Activated T-cell treated with anti-CD3 and anti-CD28 coated beads, Interleukin-2, amount 50 U/mL, for 48 hours (primary cell): ENCODE data around the gene SPATA20.
A peak's percentile ranks its signal among the peaks of the same experiment; 100 is the strongest.

Source experiments
- DNase-seq, 2 experiments: peaks; one replicate each; pipeline ENCODE4 v3.0.0-alpha.2; 2020

The SPATA20 gene

DNA sequence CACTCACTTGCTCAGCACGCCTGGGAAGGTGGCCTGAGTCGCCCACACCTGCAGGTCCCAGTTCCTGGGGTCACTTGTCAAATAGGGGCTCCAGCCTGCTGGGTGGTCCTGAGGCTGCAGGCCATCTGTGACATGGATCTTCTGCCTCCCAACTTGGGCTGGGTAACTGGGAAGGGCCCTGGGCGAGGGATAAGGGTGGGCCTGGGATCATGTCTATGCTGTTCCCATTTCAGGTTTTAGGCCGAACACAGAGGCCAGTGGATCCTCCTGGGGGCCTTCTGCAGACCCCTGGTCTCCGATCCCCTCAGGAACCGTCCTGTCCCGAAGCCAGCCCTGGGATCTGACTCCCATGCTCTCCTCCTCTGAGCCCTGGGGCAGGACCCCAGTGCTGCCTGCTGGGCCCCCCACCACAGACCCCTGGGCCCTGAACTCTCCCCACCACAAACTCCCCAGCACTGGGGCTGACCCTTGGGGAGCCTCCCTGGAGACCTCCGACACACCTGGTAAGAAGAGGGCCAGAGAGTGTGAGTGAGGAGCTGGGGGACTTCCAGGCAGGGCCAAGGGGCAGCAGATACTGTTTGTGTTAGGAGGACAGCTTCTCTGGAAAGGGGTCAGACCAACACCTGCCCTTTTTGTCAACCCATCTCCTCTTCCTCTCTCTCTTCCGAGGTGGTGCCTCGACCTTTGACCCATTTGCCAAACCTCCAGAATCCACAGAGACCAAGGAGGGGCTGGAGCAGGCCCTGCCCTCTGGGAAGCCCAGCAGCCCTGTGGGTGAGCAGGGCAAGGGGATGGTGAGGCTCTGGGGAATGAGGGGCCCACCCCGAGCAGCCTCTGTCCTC, 6.2 kb upstream of the SPATA20 start:
- no peak for DNase-seq

DNA sequence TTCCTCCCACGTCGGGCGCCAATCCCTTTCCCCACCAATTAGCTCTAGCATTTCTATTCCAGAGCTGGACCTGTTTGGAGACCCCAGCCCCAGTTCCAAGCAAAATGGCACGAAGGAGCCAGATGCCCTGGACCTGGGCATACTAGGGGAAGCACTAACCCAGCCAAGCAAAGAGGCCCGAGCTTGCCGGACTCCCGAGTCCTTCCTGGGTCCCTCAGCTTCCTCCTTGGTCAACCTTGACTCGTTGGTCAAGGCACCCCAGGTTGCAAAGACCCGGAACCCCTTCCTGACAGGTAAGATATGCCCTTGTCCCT, 5.6 kb upstream of the SPATA20 start:
- no peak for DNase-seq

DNA sequence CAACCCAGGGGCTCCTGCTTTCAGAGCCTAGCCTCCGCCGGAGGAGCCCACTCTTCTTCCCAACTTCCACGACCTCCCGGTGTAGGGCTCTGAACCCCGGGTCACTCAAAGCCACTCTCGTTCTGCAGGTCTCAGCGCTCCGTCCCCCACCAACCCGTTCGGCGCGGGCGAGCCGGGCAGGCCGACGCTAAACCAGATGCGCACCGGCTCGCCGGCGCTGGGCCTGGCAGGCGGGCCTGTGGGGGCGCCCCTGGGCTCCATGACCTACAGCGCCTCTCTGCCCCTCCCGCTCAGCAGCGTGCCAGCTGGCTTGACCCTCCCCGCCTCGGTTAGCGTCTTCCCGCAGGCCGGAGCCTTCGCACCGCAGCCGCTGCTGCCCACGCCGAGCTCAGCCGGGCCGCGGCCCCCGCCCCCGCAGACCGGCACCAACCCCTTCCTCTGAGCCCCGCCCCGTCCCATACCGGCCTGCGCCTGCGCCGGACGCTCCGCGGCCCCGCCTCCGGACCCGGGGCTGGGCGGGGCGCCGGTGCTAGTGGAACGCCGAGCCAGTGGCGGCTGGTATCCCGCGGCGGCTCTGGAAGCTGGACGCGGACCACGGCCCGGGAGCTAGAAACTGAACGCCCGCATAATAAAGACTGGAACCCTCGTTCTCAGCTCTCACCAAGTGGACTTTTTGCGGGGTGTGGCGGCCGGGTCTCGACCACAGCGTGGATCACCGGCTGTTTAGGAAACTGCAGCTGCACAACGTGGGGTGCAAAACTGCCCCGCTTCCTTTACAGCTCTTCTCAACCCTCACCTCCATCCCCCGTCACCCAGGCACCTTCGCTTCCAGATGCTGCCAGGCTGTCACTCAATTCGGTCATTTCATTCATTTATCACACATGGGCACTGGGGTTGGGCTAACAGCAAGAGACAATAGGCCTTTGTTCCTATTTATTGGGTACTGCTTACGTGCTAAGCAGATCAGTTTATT, 5.0 kb upstream of the SPATA20 start:
- DNase-seq = peak; percentile 91 to 92

DNA sequence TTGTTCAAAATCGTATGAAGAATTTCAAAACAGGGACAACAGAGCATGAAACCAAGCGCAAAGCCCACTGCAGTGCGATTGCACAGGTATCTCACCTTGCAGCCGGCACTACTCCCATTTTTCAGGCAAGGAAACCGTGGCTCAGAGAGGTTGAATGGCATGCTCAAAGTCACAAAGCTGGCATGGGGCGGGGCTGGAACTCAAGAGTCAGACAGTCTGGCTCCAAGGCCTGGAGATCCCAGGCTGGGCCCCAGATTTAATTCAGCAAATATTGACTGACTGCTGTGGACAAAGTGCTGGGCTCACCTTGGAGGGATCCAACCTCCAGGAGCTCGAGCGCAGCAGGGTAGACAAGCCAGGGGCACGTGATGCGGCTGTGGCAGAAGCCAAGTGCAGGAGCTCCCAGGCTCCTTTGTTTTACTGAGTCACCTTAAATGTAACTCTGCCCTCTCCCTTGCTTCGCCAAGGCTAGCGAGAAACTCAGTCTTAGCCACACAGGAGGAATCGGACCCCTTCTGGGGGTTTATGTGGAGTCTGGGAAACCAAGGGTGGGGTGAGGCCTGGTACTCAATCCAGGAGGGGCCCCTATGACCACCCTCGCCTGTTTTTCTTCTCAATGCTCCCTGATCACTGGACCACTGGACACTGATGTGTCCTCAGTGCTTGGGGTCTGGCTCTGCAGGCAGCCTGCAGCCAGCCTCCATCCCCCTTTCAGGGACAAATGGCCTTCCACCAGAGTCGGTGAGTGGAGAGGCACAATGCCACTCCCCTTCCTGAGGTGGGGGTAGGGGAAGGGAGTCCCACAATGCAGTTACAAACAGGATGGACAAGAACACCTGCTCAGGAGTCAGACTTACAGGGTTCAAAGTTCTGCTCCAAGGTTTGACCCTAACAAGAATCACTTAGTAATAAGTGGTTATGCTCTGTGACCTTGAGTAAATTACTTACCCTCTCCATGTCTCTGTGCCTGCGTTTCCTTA, 3.9 kb upstream of the SPATA20 start:
- no peak for DNase-seq

DNA sequence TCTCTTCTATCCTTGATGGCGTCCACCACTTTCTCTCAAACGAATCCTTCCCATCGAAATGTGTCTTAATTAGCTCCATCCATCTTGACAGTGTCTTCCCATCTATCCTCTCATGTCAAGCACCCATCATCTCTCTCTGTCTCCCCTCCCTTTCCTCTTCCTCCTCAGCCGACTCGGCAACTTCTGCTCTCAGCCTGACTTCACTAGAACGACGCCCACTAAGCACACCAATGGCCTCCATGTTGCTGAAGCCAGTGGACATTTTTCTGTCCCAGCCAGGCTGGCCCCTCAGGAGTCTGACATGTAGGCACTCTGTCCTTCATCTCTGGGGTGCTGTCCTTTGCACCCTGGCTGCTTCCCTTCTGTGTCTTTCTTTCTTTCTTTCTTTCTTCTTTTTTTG, 2.5 kb upstream of the SPATA20 start:
- DNase-seq = no peak

DNA sequence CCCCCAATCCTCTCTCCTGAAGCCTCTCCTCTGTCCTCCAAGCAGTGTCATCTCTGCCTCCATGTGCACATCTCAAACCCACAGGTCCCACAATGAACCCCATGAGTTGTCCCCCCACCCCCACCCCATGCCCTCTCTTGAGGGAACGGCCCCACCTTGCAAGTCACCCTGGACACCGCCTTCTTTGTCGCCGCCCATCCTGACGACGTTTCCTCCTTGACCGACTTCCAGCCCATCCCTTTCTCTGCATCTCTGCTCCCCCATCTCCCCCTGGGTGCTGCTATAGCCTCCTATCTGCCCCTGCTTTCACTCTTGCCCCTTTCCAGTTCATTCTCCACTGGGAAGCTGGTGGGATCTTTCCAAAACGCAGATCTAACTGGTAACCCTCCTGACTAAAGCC, 1.7 kb upstream of the SPATA20 start:
- no peak for DNase-seq

DNA sequence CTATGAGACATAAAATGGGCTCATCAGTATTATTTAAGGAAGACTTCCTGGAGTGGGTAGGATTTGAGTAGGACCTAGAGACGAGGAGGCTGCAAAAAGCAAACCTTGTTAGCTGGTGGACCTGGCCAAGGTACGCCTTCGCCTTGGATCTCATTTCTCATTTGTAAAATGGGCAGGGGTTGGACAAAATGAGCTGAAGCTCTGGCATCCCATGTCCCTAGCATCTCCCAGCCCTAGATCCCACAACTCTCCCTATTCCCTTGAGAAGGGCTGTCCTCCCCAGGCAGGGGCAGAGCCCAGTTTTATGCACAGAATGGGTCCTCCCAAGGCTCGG, 306 bp upstream of the SPATA20 start:
- no peak for DNase-seq

DNA sequence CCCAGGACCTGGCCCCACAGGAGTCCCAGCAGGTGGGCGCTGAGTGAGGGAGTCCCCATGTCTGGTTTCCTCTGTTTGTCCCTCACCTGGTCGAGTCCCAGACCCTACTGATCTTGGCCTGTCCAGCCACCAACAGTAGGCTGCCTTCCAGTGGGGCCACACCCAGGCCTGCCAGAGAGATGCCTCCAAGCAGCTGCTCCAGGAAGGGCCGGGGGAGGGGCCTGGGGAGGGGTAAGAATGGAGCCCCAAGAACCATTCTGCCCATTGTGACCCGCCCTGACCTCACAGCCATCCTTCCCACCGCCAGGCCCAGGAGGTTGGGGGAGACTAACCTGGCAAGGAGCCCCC, 736 bp downstream of the SPATA20 start:
- no peak for DNase-seq

DNA sequence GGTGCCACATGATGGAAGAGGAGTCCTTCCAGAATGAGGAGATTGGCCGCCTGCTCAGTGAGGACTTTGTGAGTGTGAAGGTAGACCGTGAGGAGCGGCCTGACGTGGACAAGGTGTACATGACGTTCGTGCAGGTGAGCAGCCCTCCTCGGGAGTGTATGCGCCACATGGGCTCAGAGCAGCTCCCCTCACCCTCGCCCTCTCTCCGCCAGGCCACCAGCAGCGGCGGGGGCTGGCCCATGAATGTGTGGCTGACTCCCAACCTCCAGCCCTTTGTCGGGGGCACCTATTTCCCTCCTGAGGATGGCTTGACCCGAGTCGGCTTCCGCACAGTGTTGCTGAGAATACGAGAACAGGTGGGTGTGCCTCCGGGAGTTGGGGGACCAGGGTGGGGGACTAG, 1.9 kb downstream of the SPATA20 start:
- no peak for DNase-seq

DNA sequence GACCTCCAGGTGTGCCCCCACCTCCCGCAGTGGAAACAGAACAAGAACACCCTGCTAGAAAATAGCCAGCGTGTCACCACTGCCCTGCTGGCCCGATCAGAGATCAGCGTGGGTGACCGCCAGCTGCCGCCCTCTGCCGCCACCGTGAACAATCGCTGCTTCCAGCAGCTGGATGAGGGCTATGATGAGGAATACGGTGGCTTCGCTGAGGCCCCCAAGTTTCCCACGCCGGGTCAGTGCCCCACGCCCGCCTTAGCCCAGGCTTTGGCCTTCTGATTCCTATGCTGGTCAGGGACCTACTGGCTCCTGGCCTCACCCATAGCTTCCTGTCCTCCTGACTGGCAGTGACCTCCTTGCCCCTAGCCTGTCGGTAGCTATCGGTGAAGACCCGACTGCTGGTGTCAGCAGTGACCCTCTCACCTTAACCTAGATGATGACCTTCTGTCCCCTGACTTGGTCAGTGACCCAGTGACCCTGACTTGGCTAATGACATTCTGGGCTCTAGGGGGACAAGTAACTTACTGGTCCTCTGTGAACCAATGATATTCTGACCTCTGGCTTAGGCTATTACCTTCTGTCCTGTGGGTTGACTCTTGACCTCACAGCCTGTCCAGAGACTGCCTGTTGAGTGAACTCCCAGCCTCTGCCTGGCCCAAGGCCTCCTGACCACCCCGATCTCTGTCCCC, 2.4 kb downstream of the SPATA20 start:
- DNase-seq = no peak

DNA sequence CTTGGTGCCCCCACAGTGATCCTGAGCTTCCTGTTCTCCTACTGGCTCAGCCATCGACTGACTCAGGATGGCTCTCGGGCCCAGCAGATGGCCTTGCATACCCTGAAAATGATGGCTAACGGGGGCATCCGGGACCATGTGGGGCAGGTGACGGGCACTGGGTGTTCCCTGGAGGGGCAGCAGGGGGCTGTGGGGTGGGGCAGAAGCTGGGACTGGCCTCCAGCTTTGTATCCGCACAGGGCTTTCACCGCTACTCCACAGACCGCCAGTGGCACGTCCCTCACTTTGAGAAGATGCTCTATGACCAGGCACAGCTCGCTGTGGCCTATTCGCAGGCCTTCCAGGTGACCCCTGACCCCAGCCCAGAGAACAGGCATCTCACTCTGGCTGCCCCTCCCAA, 3.0 kb downstream of the SPATA20 start:
- DNase-seq = no peak

DNA sequence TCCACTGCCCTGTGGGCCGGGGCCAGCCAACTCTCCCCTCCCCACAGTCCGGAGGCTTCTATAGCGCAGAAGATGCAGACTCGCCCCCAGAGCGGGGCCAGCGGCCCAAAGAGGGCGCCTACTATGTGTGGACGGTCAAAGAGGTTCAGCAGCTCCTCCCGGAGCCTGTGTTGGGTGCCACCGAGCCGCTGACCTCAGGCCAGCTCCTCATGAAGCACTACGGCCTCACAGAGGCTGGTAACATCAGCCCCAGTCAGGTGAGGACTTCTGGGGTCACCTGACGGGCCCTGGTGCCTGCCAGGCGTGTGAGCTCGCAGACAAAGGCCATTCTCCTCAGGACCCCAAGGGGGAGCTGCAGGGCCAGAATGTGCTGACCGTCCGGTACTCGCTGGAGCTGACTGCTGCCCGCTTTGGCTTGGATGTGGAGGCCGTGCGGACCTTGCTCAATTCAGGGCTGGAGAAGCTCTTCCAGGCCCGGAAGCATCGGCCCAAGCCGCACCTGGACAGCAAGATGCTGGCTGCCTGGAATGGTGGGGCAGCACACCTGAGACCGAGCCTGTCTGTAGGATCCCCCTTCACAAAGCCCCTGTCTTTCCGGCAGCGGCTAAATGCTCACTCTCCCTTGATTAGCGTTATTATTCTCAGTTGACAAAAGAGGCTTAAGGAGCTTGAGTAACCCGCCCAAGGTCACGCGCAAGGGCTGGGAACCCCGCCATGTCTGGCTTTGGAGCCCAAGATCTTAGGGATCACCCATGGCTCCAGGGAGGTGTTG, 3.9 kb downstream of the SPATA20 start:
- no peak for DNase-seq

DNA sequence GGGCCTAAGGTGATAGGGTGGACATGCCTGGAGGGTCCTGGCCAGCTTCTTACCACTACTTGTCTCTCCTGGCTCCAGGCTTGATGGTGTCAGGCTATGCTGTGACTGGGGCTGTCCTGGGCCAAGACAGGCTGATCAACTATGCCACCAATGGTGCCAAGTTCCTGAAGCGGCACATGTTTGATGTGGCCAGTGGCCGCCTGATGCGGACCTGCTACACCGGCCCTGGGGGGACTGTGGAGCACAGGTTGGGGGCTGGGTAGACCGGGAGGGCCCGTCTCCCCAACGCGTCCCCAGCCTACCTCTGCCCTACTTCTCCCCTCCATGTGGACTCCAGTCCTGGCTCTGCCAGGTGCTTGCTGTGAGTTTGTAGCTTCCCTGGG, 4.5 kb downstream of the SPATA20 start:
- DNase-seq = no peak

DNA sequence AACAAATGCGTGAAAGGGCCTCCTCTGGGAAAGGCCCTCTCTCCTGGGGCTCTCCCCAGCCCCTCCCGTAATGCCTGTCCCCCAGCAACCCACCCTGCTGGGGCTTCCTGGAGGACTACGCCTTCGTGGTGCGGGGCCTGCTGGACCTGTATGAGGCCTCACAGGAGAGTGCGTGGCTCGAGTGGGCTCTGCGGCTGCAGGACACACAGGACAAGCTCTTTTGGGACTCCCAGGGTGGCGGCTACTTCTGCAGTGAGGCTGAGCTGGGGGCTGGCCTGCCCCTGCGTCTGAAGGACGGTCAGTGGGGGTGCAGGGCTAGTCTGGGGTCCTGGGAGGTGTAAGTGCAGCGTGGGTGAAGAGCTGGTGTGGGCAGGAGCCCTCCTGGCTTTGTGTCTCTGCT, 4.9 kb downstream of the SPATA20 start:
- DNase-seq = no peak

DNA sequence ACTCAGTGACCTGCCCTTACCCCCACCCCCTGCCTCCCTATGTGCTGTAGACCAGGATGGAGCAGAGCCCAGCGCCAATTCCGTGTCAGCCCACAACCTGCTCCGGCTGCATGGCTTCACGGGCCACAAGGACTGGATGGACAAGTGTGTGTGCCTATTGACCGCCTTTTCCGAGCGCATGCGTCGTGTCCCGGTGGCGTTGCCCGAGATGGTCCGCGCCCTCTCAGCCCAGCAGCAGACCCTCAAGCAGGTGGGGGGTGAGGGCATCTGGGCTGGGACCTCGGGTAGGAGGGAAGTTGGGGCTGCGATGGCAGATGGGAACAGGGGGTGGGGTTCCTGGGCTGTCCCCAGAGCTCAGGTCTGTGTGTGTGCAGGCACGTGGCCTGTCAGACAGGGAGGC, 7.2 kb downstream of the SPATA20 start:
- DNase-seq = no peak

DNA sequence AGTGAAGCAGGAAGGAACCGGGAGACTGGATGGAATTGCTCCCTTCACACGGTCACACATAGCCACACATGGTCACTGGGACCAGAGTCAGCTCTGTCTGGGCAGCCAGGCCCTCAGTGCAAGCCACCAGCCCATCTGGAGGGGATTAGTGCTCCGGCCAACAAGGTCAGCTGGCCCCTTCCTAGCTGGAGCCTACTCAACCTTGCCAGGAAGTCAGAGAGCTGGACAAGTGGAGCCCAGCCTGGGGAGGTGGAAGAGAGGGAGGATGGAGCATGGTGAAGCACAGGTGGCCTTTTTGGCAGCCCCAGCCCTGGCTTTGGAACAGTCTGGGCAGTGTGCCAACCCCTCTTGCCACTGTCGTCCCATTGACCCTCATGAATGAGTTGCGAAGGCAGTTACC, 9.8 kb downstream of the SPATA20 start:
- DNase-seq = no peak

DNA sequence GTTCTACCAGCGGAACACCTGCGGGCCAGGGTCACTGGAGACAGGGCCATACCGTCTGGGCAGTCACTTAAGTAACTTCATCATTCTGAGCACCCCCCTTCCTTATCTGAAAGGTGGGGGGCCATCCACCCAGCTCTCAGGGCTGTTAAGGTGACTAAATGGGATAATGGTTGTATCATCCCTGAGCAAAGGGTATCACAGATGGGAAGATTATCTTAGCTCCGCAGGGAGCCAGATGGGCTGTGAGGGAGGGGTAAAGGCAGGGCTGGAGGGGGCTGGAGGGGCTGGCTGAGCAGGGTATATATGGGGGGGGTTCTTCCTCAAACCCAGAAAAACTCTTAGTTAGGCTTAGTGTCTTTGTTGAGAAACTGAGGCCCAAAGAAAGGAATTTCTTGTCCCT, 10.7 kb downstream of the SPATA20 start:
- no peak for DNase-seq

DNA sequence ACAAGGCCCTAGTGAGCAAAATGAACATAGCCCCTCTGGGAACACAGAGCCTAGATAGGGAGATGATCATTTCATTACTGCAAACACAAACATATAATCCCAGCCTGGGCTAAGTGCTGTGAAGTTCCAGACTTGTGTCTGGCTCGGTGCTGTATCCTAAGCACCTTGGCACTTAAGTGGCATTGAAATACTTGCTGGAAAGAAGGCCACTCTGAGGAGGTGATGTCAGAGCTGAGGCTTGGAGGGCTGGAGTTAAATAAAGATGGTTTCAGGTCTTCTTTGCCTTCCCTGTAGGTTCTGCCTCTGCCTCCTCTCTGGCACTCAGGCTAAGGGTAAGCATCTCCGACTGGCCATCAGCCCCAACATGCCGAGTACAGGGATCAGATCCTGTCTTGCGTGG, 11.1 kb downstream of the SPATA20 start:
- DNase-seq = no peak

DNA sequence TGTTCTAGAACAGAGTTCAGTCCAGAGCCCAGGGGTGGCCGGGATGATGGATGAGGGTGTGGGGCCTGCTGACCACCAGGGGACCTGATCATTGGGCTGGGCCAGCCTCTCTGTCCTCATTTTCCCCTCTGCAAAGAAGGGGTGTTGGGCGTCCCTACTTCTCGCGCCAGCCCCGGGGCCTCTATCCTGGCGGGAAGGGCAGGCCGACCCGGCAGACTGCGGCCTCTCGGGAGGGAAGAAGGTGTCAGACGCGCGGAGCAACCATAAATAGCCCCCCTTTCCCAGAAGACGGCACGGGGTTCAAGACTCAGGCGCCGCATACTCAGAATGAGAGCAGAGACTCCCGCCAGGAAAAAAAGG, 11.6 kb downstream of the SPATA20 start:
- no peak for DNase-seq

DNA sequence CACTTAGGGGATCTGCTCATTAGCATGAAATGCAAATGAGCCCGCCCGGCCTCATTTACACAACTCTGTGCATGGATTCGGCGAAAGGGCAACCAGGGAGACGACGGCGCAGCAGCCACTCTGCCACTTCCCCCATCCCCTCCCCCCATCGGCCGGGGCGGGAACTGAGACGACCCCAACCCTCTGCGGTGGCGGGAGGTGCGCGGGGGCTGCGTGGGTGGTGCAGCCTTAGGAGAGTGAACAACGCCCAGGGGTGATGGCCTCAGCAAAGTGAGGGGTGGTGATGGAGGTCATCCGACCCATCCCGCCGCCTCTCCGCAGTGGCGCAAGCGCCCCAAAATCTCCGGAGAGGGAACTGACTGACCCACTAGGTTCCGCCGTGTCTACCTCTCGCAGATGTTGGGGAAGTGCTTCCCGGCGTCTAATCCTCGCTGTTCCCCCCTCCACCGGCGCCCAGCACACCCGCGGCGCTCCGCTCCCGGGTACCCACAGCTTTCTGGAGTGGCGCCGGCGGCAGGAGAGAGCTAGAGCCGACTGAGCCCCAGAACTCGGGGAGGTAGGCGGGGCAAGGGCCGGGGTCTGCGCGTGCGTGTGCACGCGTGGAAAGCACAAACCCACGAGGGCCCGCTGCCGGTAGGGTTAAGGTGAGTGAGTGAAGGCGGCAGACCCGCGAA, 12.1 kb downstream of the SPATA20 start:
- DNase-seq = no peak

DNA sequence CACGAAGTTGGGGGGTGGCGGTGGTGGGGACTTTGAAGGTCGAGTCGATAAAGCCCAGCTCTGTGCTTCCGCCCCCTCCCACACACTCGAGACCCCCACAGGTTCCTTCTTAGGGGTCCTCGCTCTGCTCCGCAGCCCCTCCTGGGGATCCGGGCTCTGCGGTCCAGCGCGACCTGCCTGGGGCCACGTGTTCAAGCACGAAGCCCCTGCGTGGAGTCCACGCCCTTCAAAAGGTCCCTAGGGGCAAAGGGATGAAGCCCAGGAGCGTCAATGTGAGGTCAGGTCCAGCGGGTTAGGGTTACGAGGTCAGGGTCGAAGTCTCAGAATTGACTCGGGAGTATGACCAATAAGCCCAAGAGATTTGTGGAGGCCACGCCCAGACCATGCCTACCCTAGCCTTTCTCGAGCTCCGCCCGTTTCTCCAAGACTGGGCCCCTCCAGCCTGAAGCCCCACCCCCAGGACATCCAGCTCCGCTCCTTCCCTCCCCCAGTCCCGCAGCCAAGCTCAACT, 12.8 kb downstream of the SPATA20 start:
- peak; percentile 57 to 61 for DNase-seq
